ENCODE measurements around the gene UBE2E2. TPM values are rescaled to one million over a fixed set of nuclear protein-coding genes. Genes with fewer than 3 reads are reported as not detected.
"Not testable (repeated sequence)": the region's sequence is repeated elsewhere in the genome, so short reads cannot be mapped to it uniquely, and the experiment has no call there.

UBE2E2 gene
- total RNA-seq, 1 donor from 2014 or later = 34.1 TPM

DNA sequence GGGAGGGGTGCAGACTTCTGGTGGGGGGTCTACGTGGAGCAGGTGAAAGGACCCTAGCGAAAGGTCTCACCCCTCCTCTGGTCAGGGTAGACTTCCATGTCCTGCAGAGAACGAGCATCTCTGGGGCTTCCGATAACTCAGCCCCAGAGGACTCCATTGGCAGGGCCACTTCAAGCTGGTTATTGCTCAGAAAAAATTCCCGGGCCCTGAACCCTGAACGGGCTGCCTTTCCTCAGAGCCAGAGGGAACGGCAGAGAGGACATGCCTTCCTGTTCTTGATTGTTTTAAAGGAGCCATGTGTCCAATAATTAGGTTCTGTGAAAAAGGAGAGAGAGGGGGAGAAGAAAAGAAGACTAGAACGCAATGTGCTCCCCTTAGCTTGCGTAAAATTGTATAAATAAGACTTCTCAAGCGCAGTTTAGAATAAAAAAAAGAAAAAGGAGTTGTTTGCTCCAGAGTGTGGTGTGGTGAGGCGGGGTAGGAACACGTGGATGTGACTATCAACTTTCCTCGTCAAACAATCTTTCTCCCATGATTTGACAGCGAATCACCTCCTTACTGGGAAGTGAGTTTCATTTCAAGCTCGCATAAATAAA lies 409.3 kb downstream of the UBE2E2 start:
- no peak for DNase-seq (ENCODE audit: low read depth, low spot score)

DNA sequence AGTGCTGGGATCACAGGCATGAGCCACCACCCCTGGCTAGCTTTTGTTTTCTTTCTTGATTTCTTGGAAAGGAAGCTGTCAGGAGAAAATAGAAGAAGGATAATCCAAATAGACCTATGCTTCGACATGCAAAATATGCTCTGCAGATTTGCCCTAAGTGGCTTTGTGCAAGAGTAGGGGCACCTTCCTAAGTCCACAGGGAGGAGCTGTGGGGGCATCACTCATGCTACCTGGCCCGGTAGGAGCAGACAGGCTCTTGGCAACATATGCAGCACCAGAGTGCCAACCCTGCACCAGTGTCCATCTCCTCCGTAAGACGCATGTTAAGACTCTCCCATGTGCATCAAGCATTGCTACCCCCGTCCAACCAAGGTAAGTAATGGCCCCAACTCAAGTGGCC lies 411.9 kb downstream of the UBE2E2 start:
- no peak for DNase-seq (ENCODE audit: low read depth, low spot score)

DNA sequence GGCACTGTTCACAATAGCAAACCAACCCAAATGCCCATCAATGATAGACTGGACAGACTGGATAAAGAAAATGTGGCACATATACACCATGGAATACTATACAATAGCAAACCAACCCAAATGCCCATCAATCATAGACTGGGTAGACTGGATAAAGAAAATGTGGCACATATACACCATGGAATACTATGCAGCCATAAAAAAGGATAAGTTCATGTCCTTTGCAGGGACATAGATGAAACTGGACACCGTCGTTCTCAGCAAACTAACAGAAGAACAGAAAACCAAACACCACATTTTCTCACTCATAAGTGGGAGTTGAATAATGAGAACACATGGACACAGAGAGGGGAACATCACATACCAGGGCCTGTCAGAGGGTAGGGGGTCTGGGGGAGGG lies 415.3 kb downstream of the UBE2E2 start:
- not testable (repeated sequence) for DNase-seq (ENCODE audit: low read depth, low spot score)

DNA sequence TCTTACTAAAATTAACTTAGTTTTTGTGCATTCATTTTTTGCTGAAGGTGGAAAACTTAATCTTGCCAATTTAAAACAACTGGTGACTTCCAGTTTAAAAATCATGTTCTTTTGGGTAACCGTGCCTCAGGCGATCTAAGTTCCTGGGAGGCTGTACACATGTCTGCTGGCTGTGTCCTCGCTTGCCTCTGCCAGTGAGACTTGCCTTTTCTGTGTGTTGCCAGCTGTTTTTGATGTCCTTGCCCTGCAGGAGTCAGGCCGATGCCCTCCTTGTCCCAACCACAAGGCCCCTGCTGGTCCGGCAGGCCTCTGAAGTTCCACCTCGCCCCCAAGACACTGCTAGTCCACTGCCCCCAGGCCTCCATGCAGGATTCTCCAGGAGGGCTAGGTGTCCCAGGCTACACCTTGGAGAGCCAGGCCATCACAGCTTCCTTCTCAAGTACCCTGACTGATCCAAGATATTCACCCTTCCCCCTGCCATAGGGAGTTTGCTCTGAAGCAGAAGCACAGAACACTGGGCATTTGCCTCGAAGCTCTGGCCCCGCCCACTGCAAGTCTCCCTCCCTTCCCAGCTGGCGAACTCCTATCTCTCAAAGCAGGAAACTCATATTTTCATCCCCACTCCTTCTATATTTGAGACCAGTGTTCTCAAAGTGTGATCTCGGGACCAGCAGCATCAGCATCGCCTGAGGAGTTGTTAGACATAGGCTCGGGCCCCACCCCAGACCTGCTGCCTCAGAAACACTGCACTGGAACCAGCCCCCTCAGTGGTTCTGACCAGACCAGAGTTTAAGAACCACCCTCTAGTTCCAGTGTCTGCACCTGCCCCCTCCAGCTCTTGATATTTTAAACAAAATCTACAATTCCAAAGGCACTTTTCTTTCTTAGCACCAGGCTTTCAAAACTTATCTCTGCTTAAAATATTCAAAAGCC lies 416.8 kb downstream of the UBE2E2 start:
- DNase-seq (ENCODE audit: low read depth, low spot score) = no peak

DNA sequence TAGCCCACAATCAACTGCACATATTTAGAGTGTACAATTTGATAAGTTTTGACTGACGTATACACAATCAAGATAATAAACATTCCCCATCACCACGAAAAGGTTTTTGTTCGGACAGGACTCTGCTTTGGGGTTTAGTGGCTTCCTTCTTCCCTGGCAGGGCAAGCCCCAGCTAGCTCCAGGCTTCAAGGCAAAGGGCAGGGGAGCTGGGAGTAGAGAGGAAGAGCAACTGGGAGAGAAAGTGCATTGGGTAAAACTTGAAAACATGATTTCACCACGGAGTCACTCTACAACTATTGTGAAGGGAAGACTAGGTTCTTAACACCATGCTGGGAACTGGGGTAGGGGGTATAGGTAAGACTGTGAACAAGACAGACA lies 417.5 kb downstream of the UBE2E2 start:
- DNase-seq (ENCODE audit: low read depth, low spot score) = no peak

DNA sequence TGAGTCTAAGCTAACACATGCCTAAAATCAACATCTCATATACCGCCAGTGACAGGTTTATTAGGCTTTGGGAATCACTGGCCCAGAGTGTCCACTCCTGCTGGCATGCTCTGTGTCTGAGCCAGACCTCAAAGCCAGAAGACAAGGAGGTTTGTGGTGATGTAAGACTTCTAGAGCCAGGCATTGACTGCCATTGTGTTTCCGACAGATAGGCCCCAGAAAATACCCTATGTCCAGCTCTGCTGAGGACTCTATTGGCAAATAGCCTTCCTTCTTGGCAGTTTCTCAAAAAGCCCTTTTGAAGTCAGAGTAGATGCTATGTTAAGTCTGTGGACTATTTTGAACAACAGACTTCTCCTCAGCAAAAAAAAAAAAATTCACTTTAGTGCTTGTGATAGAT lies 420.7 kb downstream of the UBE2E2 start:
- no peak for DNase-seq (ENCODE audit: low read depth, low spot score)

DNA sequence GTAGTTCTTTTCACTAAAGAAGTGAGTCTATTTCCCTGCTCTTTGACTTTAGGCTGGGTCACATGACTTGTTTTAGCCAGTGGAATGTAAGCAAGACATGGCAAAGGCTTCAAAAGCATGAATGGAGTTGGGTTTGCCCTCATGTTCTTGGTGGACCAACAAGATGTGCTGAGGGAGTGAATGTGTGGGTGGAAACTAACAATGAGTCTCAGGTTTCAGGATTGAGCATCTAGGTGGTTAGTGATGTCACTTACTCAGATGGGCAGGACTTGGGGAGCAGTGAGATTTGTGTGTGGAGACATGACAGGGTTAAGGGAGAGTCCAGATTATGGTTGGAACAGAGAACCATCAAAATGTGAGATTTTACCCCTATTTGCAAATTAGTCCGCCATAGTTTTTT lies 421.2 kb downstream of the UBE2E2 start:
- DNase-seq (ENCODE audit: low read depth, low spot score) = no peak

DNA sequence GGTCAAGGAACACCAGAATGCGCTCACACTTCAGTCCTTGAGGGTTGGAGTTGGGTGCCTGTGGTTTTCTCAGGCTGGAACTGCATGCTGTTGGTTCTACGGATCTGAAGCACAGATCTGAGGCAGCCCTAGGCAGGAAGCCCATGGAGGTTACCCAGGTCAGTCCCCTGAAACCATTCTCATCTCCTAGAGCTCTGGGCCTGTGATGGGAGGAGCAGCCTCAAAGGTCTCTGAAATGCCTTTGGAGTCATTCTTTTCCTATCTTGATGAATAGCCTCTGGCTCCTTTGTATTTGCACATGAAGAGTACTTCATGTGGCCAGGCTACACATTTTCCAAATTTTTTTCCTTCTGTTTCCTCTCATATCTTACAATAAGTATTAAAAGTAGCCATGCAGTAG lies 423.3 kb downstream of the UBE2E2 start:
- no peak for DNase-seq (ENCODE audit: low read depth, low spot score)

DNA sequence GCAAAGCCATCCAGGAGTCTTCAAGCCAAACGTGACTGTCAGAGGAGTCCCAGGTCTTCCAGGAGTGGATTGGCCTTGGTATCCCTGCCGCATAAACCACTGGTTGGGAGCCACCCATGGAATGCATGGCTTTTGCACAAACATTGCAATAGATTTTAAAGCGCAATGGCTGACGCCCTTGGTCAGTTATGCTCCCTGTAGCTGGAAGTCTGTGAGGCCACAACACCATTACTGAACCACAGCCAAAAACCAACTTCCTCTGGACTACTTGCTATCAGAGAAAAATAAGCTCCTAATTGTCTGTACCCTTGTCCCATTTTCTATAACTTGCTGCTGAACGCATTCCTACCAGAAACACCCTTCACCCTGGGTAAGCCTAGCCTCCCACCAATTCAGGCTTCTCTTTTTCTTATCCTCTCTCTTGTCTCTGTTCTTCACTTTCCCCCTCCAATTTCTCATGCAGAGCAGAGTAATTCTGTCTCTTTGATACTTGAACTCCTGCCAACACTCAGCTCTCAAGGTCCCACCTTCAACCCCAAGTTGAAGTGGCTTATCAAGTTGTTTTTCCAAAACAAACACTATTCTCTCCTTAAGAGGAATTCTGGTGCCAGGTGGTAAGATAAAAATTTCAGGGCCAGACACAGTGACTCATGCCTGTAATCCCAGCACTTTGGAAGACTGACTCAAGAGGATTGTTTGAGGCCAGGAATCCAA lies 426.2 kb downstream of the UBE2E2 start:
- DNase-seq (ENCODE audit: low read depth, low spot score) = peak; percentile 58

DNA sequence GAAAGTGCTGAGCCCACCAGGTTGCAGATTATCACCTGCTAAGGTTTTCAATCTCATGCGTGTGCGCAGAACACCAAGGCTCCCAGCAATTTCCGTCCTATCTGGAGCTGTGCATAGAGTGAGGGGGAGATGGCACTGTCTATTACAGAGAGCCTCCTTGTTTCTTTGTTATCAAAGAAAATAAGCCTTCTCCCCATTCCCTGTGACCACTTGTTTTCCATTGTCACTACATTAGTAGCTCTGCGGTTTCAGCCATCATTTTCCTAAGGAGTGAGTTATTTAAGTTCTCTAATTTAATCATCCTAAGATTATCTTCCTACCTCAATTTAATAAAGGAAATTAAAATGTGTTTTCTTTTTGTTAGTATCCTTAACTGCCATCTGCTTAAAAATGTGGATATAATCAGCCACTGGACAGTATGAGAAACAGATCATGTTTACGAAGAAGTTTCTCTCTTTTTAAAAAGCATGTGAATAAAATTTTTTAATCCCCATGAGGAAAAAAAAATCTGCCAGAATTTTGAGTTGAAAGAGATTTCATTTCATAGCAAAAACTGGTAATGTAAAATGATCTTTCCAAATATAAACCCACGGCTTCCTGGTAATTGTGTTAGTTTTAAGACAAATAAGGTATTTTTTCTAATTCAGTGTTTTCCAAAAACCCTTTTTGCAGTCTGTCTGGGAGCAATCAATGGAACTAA lies 430.3 kb downstream of the UBE2E2 start:
- DNase-seq (ENCODE audit: low read depth, low spot score) = no peak

DNA sequence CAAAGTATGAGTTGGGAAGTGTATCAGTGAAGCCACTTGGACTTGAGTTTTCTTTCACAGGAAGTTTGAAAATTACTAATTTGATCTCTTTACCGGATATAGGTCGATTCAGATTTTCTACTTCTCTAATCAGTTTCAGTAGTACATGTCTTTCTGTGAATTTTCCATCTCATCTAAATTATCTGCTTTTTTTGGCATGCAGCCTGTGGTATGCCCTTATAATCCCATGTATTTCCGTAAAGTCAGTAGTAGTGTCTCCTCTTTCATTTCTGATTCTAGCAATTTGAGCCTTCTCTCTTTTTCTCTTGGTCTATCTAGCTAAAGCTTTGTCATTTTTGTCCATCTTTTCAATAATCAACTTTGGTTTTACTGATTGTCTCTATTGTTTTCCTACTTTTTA lies 434.2 kb downstream of the UBE2E2 start:
- no peak for DNase-seq (ENCODE audit: low read depth, low spot score)

DNA sequence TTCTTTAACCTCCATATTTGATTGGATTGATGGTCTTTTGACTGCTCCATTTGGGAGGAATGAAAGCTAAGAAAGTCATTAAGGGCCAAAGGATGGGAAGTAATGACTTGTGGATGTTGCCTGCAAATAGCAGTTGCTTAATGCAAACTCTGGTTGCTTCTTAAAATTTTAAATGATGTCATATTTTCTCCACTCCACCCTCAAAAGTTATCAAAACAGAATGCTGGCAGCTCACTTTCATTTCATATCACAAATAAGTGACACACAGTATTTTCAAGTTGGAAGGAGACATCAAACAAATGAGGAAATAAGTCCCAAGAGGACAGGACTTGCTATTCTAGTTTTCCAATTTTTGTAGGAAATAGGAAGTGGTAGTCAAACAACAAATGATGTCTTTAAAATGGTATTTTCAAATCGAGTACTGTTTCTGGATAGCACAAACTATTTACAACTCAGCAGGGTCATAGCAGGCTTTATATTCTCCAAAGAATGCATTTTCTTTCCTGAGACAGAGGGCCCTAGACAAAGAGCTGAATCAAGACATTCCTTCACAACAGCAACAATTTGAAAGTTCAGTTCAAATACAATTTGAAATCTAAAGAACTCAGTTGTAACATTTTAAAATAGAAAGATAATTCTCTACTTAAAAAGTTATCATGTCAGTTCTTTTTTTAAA lies 437.5 kb downstream of the UBE2E2 start:
- no peak for DNase-seq (ENCODE audit: low read depth, low spot score)
